Measurements from ENCODE around the gene SPTBN1. TPM values are rescaled to one million over a fixed set of nuclear protein-coding genes. Genes with fewer than 3 reads are reported as not detected.

The SPTBN1 gene
- total and polyA plus RNA-seq, 2 experiments from 2014 or later = 122 to 341 TPM

- no peak overlapping the region for H3K27ac ChIP-seq
- no peaks in the 10 kb centered on the region for H3K79me2 ChIP-seq
- no peak for DNase-seq (ENCODE audit: low spot score)
- H3K4me2 ChIP-seq = no peak overlapping the region
- H3K9me3 ChIP-seq (ENCODE audit: low read depth) = no peaks in the 10 kb centered on the region
- H3K36me3 ChIP-seq (replicated peaks; ENCODE audit: insufficient read depth, low read depth) = no peaks in the 10 kb centered on the region
- no peak for TF ChIP-seq CTCF (IDR thresholded peaks at IDR 0.05; ENCODE audit: poor library complexity)
- no peak for TF ChIP-seq EZH2 (IDR thresholded peaks at IDR 0.05; ENCODE audit: borderline replicate concordance)
- TF ChIP-seq EZH2phosphoT487 (IDR thresholded peaks at IDR 0.05; ENCODE audit: low read depth, severe bottlenecking, unreplicated experiment) = no peak
- no peak overlapping the region for H3K4me3 ChIP-seq
- H3K9me2 ChIP-seq (replicated peaks; ENCODE audit: insufficient read depth) = no peaks in the 10 kb centered on the region
- H2AFZ ChIP-seq = no peak overlapping the region
- no peaks in the 10 kb centered on the region for H4K20me1 ChIP-seq (ENCODE audit: insufficient read depth, poor library complexity, severe bottlenecking)
- H3K27me3 ChIP-seq = no peaks in the 10 kb centered on the region
- no peaks in the 10 kb centered on the region for H3K4me1 ChIP-seq (ENCODE audit: insufficient read depth)
- WGBS (ENCODE audit: low lambda C conversion rate, missing lambda C conversion rate) = 76% methylated on average over 2 of the region's 2 CpGs
These were observed 38.5 kb upstream of the SPTBN1 start for GRCh38 chr2:54417577-54417976.

GRCh38 chr2:54419388-54419787 lies 36.7 kb upstream of the SPTBN1 start:
- no peak overlapping the region for H3K4me3 ChIP-seq
- H3K9me2 ChIP-seq (replicated peaks; ENCODE audit: insufficient read depth) = no peaks in the 10 kb centered on the region
- WGBS (ENCODE audit: low lambda C conversion rate, missing lambda C conversion rate) = 86% methylated on average over 4 of the region's 4 CpGs
- H3K4me1 ChIP-seq (ENCODE audit: insufficient read depth) = no peaks in the 10 kb centered on the region
- H3K36me3 ChIP-seq (replicated peaks; ENCODE audit: insufficient read depth, low read depth) = no peaks in the 10 kb centered on the region
- H3K27ac ChIP-seq = no peak overlapping the region
- H3K9me3 ChIP-seq (ENCODE audit: low read depth) = no peaks in the 10 kb centered on the region
- no peak for TF ChIP-seq CTCF (IDR thresholded peaks at IDR 0.05; ENCODE audit: poor library complexity)
- no peak for TF ChIP-seq EZH2phosphoT487 (IDR thresholded peaks at IDR 0.05; ENCODE audit: low read depth, severe bottlenecking, unreplicated experiment)
- no peak for TF ChIP-seq EZH2 (IDR thresholded peaks at IDR 0.05; ENCODE audit: borderline replicate concordance)
- H4K20me1 ChIP-seq (ENCODE audit: insufficient read depth, poor library complexity, severe bottlenecking) = no peaks in the 10 kb centered on the region
- no peaks in the 10 kb centered on the region for H3K79me2 ChIP-seq
- no peak for DNase-seq (ENCODE audit: low spot score)
- H3K27me3 ChIP-seq = no peaks in the 10 kb centered on the region
- no peak overlapping the region for H3K4me2 ChIP-seq
- H2AFZ ChIP-seq = no peak overlapping the region

- no peak overlapping the region for H3K4me2 ChIP-seq
- 83% methylated on average over 9 of the region's 9 CpGs for WGBS (ENCODE audit: low lambda C conversion rate, missing lambda C conversion rate)
- TF ChIP-seq EZH2phosphoT487 (IDR thresholded peaks at IDR 0.05; ENCODE audit: low read depth, severe bottlenecking, unreplicated experiment) (no peak), EZH2 (IDR thresholded peaks at IDR 0.05; ENCODE audit: borderline replicate concordance) (no peak), CTCF (IDR thresholded peaks at IDR 0.05; ENCODE audit: poor library complexity) (no peak)
These were observed 36.1 kb upstream of the SPTBN1 start for GRCh38 chr2:54419855-54420523.

More at GRCh38 chr2:54419855-54420523, 36.1 kb upstream of the SPTBN1 start:
- DNase-seq (ENCODE audit: low spot score) = no peak
- Histone ChIP-seq H3K27me3 (no peaks in the 10 kb centered on the region), H3K36me3 (replicated peaks; ENCODE audit: insufficient read depth, low read depth) (no peaks in the 10 kb centered on the region), H2AFZ (no peak overlapping the region), H3K9me2 (replicated peaks; ENCODE audit: insufficient read depth) (no peaks in the 10 kb centered on the region), H3K9me3 (ENCODE audit: low read depth) (no peaks in the 10 kb centered on the region), H3K79me2 (no peaks in the 10 kb centered on the region), H4K20me1 (ENCODE audit: insufficient read depth, poor library complexity, severe bottlenecking) (no peaks in the 10 kb centered on the region), H3K27ac (no peak overlapping the region), H3K4me1 (ENCODE audit: insufficient read depth) (no peaks in the 10 kb centered on the region), H3K4me3 (no peak overlapping the region)
